Right lobe of liver (tissue), 6 donors: ENCODE measurements around the gene SV2C. TPM values are rescaled to one million over a fixed set of nuclear protein-coding genes. Genes with fewer than 3 reads are reported as not detected.

Source experiments
- ATAC-seq, 4 donors: fragments of 200-7000 bp; cut with Tn5 transposase; one replicate each; pipeline ENCODE4 v1.9.1; 2020; ENCODE audit warnings: mild to moderate bottlenecking in 4 of 4, moderate library complexity in 4 of 4
- DNase-seq, 3 donors: peaks; one replicate each; pipeline ENCODE4 v3.0.0-alpha.2; 2020
- H3K27ac ChIP-seq, 3 donors: fragments of 200-600 bp; one replicate each; pipeline ENCODE4 v1.8.0; 2022
- H3K27me3 ChIP-seq, 2 donors: fragments of 200-600 bp; one replicate each; pipeline ENCODE4 v1.8.0; 2022
- H3K36me3 ChIP-seq, 4 donors: fragments of 200-600 bp; sonication (generic) in 1 of 4; one replicate each; pipeline versions ENCODE4 v1.5.1 to v1.8.0; 2017 to 2022; ENCODE audit warnings: control low read depth in 1 of 4
- H3K4me1 ChIP-seq, 4 donors: fragments of 200-600 bp; sonication (generic) in 1 of 4; one replicate each; pipeline versions ENCODE4 v1.5.1 to v1.8.0; 2017 to 2022; ENCODE audit warnings: control low read depth in 1 of 4
- H3K4me3 ChIP-seq, 3 donors: fragments of 200-600 bp; one replicate each; pipeline ENCODE4 v1.8.0; 2022
- H3K9me3 ChIP-seq, 4 donors: fragments of 200-600 bp; sonication (generic) in 1 of 4; one replicate each; pipeline versions ENCODE4 v1.5.1 to v1.8.0; 2017 to 2022; ENCODE audit warnings: control low read depth in 1 of 4
- POLR2A ChIP-seq: fragments of 450-650 bp; IDR thresholded peaks from one replicate; pipeline ENCODE4 v1.6.1; 2017; ENCODE audit warnings: antibody characterized with exemption, mild to moderate bottlenecking
- WGBS: methylation state at CpG from one replicate; pipeline ENCODE4 v1.1.6; 2018; ENCODE audit warnings: low coverage, low lambda C conversion rate; ENCODE audit not compliant: insufficient coverage; ENCODE audit errors: missing lambda C conversion rate; 5-methylcytosine and 5-hydroxymethylcytosine counted together
- intact Hi-C, 2 donors: fragments of 100-400 bp; cut with DNase I; formaldehyde crosslinking; loops; one replicate each; pipeline versions ENCODE4 v1.11.2 to v1.14.1; 2022
- total RNA-seq, 6 experiments: library from RNA; depleted of rRNA in 2 of 6; stranded (reverse); fragments of >200 nt in 2 of 6; fragmentation: NEBNext Ultra II Directional in 3 of 6; extraction: Animal tissue kit (Norgen Biotek cat#: 25700) in 3 of 6; gene quantifications; one replicate each; pipeline versions ENCODE4 v1.1.0 to v1.2.4, GENCODE V29; 2016 to 2023
- TF ChIP-seq, protein P1 (sequence below), 4 donors: fragments of 200-600 bp in 3 of 4; fragments of 450-650 bp in 1 of 4; IDR thresholded peaks; one replicate each; pipeline versions ENCODE4 v1.5.1 to v1.8.0; 2016 to 2022; ENCODE audit warnings: antibody characterized with exemption in 4 of 4, mild to moderate bottlenecking in 2 of 4
- donor health status: DM: no; HTN: yes; CAD: no.
- donor health status: DM: no; HTN: no; CAD: no.
- donor health status: DM: no; HTN: no; CAD: no.
- donor health status: DM: no; HTN: yes; CAD: no.
- donor health status: DM: no; HTN: yes; CAD: no.

Gene SV2C
- total RNA-seq, 6 experiments from 2014 or later, result under 0.01 to 0.05 (median 0.01) TPM; not detected in 2

DNA sequence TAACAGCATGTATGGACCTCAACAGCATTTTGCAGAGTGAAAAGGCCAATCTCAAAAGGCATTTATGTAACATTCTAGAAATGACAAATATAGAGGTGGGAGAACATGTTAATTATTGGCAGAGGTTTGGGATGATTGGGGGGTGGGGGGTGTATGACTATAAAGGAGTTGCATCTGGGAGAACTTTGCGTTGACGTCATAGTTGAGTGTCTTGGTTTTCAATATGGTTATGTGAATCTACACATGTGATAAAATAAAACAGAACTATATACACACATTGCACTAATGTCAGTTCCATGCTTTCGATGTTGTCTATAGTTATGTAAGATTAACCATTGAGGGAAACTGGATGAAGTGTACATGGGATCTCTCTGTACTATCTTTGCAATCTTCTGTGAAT, 139.1 kb downstream of the SV2C start:
- H3K36me3 ChIP-seq, result no peaks in the 10 kb centered on the region
- no peak for TF ChIP-seq POLR2A
- intact Hi-C loops, result no loop called here
- H3K27ac ChIP-seq, result no peak overlapping the region
- H3K9me3 ChIP-seq, result no peaks in the 10 kb centered on the region
- DNase-seq, result no peak
- no peak overlapping the region for H3K4me3 ChIP-seq
- no peak for ATAC-seq
- no peaks in the 10 kb centered on the region for H3K4me1 ChIP-seq
- 82% methylated on average over 3 of the region's 3 CpGs for WGBS
- no peaks in the 10 kb centered on the region for H3K27me3 ChIP-seq

DNA sequence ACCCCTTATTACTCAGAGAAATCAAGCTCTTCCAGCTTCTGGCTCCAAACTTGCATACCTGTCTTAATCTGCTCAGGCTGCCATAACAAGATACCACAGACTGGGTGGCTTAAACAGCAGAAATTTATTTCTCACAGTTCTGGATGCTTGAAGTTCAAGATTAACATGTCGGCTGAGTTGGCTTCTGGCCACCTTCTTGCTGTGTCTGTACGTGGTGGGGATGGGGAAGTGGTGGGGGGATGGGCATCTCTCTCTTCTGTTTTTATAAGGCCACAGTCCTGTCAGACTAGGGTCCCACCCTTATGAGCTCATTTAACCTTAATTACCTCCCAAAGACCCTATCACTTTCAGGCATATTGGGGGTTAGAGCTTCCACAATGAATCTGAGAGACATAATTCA, 140.5 kb downstream of the SV2C start:
- DNase-seq (no peak), ATAC-seq (no peak)
- WGBS, result 17% methylated on average over 2 of the region's 2 CpGs
- no peak overlapping the region for H3K4me3 ChIP-seq
- H3K27me3 ChIP-seq, result no peaks in the 10 kb centered on the region
- H3K36me3 ChIP-seq, result no peaks in the 10 kb centered on the region
- H3K4me1 ChIP-seq, result no peaks in the 10 kb centered on the region
- no peaks in the 10 kb centered on the region for H3K9me3 ChIP-seq
- no peak overlapping the region for H3K27ac ChIP-seq
- TF ChIP-seq, protein P1, sequence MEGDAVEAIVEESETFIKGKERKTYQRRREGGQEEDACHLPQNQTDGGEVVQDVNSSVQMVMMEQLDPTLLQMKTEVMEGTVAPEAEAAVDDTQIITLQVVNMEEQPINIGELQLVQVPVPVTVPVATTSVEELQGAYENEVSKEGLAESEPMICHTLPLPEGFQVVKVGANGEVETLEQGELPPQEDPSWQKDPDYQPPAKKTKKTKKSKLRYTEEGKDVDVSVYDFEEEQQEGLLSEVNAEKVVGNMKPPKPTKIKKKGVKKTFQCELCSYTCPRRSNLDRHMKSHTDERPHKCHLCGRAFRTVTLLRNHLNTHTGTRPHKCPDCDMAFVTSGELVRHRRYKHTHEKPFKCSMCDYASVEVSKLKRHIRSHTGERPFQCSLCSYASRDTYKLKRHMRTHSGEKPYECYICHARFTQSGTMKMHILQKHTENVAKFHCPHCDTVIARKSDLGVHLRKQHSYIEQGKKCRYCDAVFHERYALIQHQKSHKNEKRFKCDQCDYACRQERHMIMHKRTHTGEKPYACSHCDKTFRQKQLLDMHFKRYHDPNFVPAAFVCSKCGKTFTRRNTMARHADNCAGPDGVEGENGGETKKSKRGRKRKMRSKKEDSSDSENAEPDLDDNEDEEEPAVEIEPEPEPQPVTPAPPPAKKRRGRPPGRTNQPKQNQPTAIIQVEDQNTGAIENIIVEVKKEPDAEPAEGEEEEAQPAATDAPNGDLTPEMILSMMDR (IDR thresholded peaks at IDR 0.05), result no peak
- no peak for TF ChIP-seq POLR2A
- intact Hi-C loops, result no loop called here

DNA sequence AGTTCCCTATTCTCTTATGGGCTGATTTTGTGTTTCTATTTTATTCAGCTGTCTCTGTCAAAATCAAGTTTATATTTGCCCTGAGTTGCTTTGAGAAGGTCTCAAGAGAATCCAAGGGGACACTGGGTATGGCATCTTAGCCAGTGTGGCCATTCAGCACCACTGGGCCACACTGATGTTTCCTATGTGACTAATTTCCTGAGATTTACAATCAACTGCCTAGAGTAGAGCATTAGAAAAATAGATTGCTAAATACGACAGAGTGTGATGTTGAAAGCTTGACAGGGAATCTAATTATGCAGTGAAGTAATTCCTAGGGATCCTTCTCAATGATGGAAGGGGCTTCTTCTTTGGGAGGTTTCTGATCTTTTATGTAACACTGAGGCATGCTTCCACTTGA, 141.7 kb downstream of the SV2C start:
- no peaks in the 10 kb centered on the region for H3K4me1 ChIP-seq

DNA sequence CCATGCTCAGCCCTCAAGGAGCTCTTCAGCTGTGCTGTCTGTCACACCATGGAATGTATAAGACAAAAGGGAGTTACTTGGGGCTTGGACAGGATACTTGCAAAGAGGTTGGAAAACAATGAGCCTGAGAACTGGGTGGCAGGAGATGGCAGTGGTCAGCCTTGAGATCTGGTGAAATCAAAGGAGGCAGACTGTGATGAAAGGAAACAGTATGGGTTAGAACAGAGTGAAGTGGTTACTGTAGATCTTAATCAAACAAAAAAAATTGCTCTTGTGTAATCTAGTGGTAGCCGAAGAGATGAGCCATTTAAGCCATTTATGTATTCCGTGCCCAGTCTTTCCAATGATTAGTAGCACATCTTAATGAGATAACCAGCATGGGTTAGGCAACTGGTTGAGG, 142.2 kb downstream of the SV2C start:
- Histone ChIP-seq H3K9me3 (no peaks in the 10 kb centered on the region), H3K4me1 (no peaks in the 10 kb centered on the region), H3K36me3 (no peaks in the 10 kb centered on the region), H3K27ac (no peak overlapping the region), H3K27me3 (no peaks in the 10 kb centered on the region), H3K4me3 (no peak overlapping the region)
- TF ChIP-seq POLR2A, result no peak
- DNase-seq (no peak), ATAC-seq (no peak)
- intact Hi-C loops, result no loop called here
- WGBS, result 40% methylated on average over 1 of the region's 2 CpGs

More for the DNA sequence above, 141.7 kb downstream of the SV2C start:
- Histone ChIP-seq H3K36me3 (no peaks in the 10 kb centered on the region), H3K27me3 (no peaks in the 10 kb centered on the region), H3K27ac (no peak overlapping the region), H3K4me3 (no peak overlapping the region), H3K9me3 (no peaks in the 10 kb centered on the region)
- DNase-seq (no peak), ATAC-seq (no peak)
- 50% methylated on average over 1 of the region's 1 CpG for WGBS
- TF ChIP-seq, protein P1 (IDR thresholded peaks at IDR 0.05), result no peak
- TF ChIP-seq POLR2A, result no peak
- intact Hi-C loops, result no loop called here

- Histone ChIP-seq H3K36me3 (no peaks in the 10 kb centered on the region), H3K4me3 (no peak overlapping the region), H3K9me3 (no peaks in the 10 kb centered on the region), H3K27me3 (no peaks in the 10 kb centered on the region), H3K27ac (no peak overlapping the region), H3K4me1 (no peaks in the 10 kb centered on the region)
- 68% methylated on average over 3 of the region's 3 CpGs for WGBS
- ATAC-seq (no peak), DNase-seq (no peak)
- intact Hi-C loops, result no loop called here
- TF ChIP-seq, protein P1 (IDR thresholded peaks at IDR 0.05), result no peak
- TF ChIP-seq POLR2A, result no peak
Measured at GRCh38 chr5:76229900-76230299, 146.7 kb downstream of the SV2C start.
